Neural progenitor cell (in vitro differentiated cells): ENCODE measurements around the gene MTIF3.

Source experiments
- CTCF ChIP-seq: fragments of 200-600 bp; sonication (generic); IDR thresholded peaks from 2 replicates; pipeline ENCODE4 v1.5.1; 2017; ENCODE audit warnings: antibody characterized with exemption, mild to moderate bottlenecking
- EZH2 ChIP-seq: fragments of 200-600 bp; sonication (generic); IDR thresholded peaks from 2 replicates; pipeline ENCODE4 v1.6.1; 2017; ENCODE audit warnings: antibody characterized with exemption, mild to moderate bottlenecking, moderate library complexity
- EZH2phosphoT487 ChIP-seq: fragments of 200-600 bp; sonication (generic); IDR thresholded peaks from 2 replicates; pipeline ENCODE4 v1.6.1; 2017; ENCODE audit warnings: antibody characterized with exemption

- TF ChIP-seq CTCF (no peak), EZH2 (no peak), EZH2phosphoT487 (no peak)
Measured at GRCh38 chr13:27474751-27475268, 24.4 kb upstream of the MTIF3 start.
